HG02588 (cell line): ENCODE data around the gene WFDC5.

Experiments used
- ATAC-seq: cut with Tn5 transposase; IDR thresholded peaks from one replicate; pipeline ENCODE4 v1.9.1; 2021; ENCODE audit warnings: mild to moderate bottlenecking, moderate library complexity; ENCODE audit not compliant: unreplicated experiment

The WFDC5 gene

GRCh38 chr20:45115829-45116228, 855 bp upstream of the WFDC5 start:
- ATAC-seq: no peak

GRCh38 chr20:45115386-45115774, 406 bp upstream of the WFDC5 start:
- ATAC-seq: no peak

GRCh38 chr20:45113865-45114264, 1.1 kb downstream of the WFDC5 start:
- ATAC-seq: no peak

DNA sequence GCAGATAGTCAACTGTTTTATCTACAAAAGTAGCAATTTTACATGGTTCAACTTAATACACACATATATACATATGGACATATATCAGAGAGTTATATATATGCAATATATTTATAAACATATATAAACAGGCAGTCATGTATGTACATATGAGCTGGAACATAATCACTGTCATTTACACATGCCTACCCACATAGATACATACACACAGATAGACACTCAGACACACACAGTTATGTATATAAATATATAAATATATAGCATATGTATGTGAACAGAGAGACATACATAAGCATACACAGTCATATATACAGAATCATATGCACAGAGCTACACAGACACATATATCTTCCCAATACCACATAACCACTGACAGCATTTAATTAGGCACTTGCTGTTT, 2.2 kb downstream of the WFDC5 start:
- ATAC-seq: no peak

DNA sequence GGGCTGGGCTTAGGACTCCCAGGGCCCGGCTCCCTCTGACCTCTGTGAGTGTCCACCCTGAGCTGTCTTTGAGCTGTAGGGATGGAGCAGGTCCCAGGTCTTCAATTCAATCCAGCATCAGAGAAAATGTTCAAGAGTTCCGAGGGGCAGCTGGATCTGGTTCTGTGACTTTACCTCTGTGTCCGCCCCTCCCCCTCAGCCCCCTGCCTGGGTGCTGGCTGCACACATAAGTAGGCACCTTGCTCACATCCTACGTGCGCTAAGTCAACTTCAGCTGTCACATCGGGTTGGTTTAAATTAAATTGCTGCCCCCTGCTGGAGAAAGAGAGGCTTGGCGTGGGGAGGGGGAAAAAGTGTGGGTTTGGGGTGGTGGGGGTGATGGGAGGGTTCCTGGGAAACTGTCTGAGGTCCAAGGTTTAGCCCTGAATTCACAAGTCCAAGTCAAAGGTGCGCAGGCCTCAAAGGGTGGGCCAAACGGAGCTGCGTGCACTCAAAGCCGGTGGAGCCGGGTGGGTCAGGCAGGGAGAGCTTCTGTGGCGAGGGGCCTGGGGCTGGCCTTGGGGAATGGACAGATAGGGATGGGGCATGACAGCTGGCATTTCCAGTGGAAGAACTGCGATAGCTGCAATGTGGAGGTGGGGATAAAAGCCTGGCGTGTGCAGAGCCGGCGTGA, 3.0 kb downstream of the WFDC5 start:
- no peak for ATAC-seq

DNA sequence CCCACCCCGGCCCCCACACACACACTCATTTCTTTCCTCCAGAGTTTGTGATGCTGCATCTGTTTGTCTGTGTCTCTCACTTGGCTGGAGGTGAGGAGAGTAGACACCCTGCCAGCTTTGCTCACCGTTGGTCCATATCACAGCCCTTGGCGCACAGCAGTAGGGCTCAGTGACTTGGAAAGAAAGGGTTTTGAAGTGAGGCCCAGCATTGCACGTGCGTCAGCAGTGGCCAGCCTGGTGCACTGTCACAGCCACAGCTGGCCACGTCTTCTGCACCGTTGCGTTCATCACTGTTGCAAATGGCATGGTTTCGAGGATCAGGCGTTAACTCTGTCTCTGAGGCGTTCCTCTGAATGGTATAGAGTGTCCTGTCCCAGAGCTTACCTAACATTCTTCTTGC, 3.7 kb downstream of the WFDC5 start:
- ATAC-seq: no peak

- ATAC-seq: no peak
These were observed 4.7 kb downstream of the WFDC5 start for GRCh38 chr20:45110301-45110700.

DNA sequence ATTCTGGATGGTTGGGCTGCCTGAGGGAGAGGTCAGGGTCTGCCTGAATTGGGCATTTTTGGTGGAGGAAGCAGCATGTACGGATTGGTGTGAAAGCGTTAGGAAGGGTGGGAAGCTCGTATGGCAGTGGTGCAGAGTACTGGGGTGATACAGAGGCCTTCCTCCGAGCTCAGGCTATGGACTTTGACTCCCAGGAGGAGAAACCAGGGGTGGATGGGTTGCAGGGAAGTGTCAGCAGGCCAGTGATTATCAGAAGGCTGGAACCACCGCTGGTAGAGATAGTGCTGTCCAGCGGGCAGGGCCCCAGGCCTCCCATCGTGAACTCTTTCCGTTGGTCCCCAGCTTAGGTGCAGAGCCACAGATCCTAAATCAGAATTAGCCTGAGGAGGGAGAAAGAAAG, 5.3 kb downstream of the WFDC5 start:
- ATAC-seq: no peak

- no peak for ATAC-seq
These were observed 9.7 kb downstream of the WFDC5 start for GRCh38 chr20:45105317-45105716.

DNA sequence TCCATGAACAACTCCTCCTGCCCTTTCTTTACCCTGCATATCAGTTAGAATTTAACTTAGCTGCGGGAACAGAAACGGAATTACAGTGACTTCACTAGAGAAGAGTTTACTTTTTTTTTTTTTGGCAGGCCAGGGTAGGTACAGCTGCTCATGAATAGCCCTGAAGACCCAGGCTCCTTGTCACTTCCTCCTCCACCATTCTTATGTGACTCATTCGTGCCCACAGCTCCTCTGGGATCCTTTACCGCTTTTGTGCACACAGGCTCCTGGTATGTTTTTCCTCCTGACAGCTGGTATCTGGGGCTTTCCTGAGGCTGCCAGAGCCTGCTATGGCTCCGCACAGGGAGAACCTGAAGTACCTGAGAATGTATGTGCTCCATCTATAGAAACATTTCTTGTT, 10.2 kb downstream of the WFDC5 start:
- no peak for ATAC-seq

DNA sequence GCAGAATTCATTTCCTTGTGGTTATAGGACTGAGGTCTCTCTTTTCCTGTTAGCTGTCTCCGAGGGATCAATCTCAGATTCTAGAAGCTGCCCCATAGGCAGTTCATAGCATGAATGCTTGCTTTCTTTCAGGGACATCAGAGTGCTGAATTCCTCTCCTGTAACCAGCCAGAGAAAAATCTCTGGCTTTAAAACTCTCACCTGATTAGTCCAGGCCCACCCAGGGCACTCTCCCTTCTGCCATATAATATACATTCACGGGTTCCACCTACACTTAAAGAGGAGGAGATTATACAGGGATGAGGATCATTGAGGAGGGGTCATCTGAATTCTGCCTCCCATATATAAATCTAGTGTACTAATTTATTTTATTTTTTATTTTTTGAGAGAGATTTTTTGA, 11.9 kb downstream of the WFDC5 start:
- ATAC-seq: no peak

- no peak for ATAC-seq
These were observed 13.6 kb downstream of the WFDC5 start for GRCh38 chr20:45101333-45101850.

- no peak for ATAC-seq
These were observed 14.3 kb downstream of the WFDC5 start, which contains the start of gene KCNS1 for GRCh38 chr20:45100563-45101245. KCNS1 (minus strand) TSS chr20:45101127; CDS start chr20:45099236, 1,891 bp downstream.

- no peak for ATAC-seq
These were observed 16.7 kb downstream of the WFDC5 start for GRCh38 chr20:45098103-45098773.

GRCh38 chr20:45097485-45098102, 17.4 kb downstream of the WFDC5 start:
- no peak for ATAC-seq

DNA sequence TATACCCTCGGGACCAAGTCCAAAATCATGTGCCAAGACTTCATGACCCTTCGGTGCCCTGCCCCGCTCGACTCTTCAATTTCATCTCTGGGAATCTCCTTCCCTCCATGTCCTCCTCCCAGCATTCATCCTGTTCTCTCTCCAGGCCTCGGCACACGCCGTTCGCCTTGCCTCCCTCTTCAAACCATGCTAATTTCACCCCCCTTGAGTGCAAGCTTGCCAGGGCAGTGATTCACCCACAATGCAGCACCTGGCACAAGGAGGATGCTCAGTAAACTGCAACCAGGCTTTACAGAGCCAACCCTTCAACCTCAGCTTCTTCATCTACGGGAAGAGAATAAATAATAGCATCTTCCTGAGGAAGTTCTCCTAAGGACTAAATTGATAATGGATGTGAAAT, 18.2 kb downstream of the WFDC5 start:
- no peak for ATAC-seq

DNA sequence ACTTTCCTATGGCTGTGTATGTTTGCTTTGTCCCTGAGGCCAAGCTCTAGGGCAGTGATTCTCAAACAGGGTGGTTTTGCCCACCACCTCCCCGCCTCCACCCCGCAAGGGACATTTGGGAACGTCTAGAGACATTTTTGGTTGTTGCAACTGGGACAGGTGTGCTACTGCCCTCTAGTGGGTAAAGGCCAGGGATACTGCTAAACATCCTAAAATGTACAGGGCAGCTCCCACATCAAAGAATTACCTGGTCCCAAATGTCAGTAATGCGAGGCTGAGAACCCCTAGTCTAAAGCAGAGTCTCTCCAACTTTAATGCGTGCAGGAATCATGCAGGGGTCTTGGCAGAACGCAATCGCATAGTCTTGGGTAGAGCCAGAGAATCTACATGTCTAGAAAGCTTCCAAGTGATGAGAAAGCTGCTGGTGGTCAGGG, 19.2 kb downstream of the WFDC5 start:
- no peak for ATAC-seq

- ATAC-seq: no peak
These were observed 20.0 kb downstream of the WFDC5 start for GRCh38 chr20:45094864-45095574.

- no peak for ATAC-seq
These were observed 20.8 kb downstream of the WFDC5 start for GRCh38 chr20:45094201-45094600.

DNA sequence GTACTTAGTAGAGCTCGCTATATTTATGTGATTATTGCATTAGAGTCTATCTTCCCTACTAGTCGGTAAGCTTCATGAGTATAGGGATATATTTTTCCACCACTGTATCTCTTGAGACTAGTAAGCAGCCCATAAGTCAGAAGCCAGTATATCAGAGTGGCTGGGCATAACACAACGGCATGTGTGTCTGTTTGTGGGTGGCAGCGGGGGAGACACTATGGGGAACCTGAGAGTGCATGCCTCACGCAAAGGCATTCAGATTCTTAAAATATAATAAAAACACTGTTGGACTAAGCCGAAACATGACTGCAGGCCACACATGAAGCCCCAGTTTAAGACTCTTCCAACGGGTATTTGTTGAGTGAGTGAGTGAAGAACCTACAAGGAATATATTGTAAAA, 22.1 kb downstream of the WFDC5 start:
- ATAC-seq: no peak

- ATAC-seq: no peak
These were observed 23.6 kb downstream of the WFDC5 start for GRCh38 chr20:45091366-45091765.
